PC-9 (cell line): Measurements from ENCODE around the gene ZSCAN12.

Experiments used
- EZH2 ChIP-seq: fragments of 200-600 bp; sonication (generic); IDR thresholded peaks from 2 replicates; pipeline ENCODE4 v1.8.0; 2017; ENCODE audit warnings: antibody characterized with exemption, low read depth
- TF ChIP-seq, protein P1 (sequence below): fragments of 200-600 bp; sonication (generic); conservative IDR thresholded peaks from 2 replicates; pipeline ENCODE4 v1.6.1; 2017; ENCODE audit warnings: mixed run types, antibody characterized with exemption, mild to moderate bottlenecking, moderate library complexity

DNA sequence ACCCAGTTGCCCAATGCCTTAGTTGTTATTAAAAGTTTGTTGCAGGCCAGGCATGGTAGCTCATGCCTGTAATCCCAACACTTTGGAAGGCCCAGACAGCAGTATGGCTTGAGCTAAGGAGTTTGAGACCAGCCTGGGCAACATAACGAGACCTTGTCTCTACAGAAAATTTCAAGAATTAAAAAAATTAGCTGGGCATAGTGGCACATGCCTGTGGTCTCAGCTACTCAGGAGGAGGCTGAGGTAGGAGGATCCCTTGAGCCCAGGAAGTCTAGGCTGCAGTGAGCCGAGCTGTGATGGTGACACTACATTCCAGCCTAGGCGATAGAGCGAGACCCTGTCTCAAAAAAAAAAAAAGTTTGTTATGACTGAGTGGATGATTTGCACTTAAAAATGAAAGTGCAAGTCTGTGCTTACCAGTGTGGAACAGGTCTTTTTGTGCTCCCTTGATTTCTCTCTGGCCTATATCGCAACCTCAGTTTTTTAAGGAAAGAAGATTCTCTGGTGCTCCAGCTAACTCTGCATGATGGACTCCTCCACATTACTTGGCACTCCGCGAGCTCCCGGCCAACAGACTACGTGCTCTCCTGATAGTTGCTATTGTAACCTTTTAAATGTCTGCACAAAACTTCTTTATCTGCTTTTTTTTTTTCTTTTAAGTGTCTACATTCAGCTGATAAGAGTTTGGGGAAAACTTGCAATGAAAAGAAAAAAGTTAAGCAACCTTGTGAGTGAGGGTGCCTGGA, 27.7 kb downstream of the ZSCAN12 start:
- TF ChIP-seq, protein P1, sequence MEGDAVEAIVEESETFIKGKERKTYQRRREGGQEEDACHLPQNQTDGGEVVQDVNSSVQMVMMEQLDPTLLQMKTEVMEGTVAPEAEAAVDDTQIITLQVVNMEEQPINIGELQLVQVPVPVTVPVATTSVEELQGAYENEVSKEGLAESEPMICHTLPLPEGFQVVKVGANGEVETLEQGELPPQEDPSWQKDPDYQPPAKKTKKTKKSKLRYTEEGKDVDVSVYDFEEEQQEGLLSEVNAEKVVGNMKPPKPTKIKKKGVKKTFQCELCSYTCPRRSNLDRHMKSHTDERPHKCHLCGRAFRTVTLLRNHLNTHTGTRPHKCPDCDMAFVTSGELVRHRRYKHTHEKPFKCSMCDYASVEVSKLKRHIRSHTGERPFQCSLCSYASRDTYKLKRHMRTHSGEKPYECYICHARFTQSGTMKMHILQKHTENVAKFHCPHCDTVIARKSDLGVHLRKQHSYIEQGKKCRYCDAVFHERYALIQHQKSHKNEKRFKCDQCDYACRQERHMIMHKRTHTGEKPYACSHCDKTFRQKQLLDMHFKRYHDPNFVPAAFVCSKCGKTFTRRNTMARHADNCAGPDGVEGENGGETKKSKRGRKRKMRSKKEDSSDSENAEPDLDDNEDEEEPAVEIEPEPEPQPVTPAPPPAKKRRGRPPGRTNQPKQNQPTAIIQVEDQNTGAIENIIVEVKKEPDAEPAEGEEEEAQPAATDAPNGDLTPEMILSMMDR: no peak
- TF ChIP-seq EZH2: no peak
